Brain microvascular endothelial cell (primary cell): Measurements from ENCODE around the gene MNX1.

Experiments
- DNase-seq: peaks from one replicate; pipeline ENCODE4 v3.0.0-alpha.2; 2020
- H3K27ac ChIP-seq: fragments of 250-450 bp; sonication (Bioruptor Pico); 2 replicates; pipeline ENCODE4 v1.5.1; 2020; ENCODE audit warnings: mild to moderate bottlenecking, moderate library complexity
- H3K27me3 ChIP-seq: fragments of 250-450 bp; sonication (Bioruptor Pico); replicated peaks from 2 replicates; pipeline ENCODE4 v1.5.1; 2020; ENCODE audit warnings: mild to moderate bottlenecking
- H3K36me3 ChIP-seq: fragments of 250-450 bp; sonication (Bioruptor Pico); replicated peaks from 2 replicates; pipeline ENCODE4 v1.5.1; 2020; ENCODE audit warnings: mild to moderate bottlenecking
- H3K4me3 ChIP-seq: 2 replicates; pipeline ENCODE4 v1.5.1; 2011; ENCODE audit warnings: low read depth, mild to moderate bottlenecking, control low read depth, low read length, moderate library complexity
- in situ Hi-C: cut with HindIII; loops from 2 replicates; pipeline ENCODE4 v1.10.0; 2017; ENCODE audit warnings: low sequenced_read_pairs, low pct_ligation_motif_present
- TF ChIP-seq, protein P1 (sequence below): IDR thresholded peaks from 2 replicates; pipeline ENCODE4 v1.5.1; 2011; ENCODE audit warnings: low read depth, mild to moderate bottlenecking, moderate library complexity, low read length, control low read depth, inconsistent platforms; ENCODE audit errors: missing control alignments

MNX1 gene

DNA sequence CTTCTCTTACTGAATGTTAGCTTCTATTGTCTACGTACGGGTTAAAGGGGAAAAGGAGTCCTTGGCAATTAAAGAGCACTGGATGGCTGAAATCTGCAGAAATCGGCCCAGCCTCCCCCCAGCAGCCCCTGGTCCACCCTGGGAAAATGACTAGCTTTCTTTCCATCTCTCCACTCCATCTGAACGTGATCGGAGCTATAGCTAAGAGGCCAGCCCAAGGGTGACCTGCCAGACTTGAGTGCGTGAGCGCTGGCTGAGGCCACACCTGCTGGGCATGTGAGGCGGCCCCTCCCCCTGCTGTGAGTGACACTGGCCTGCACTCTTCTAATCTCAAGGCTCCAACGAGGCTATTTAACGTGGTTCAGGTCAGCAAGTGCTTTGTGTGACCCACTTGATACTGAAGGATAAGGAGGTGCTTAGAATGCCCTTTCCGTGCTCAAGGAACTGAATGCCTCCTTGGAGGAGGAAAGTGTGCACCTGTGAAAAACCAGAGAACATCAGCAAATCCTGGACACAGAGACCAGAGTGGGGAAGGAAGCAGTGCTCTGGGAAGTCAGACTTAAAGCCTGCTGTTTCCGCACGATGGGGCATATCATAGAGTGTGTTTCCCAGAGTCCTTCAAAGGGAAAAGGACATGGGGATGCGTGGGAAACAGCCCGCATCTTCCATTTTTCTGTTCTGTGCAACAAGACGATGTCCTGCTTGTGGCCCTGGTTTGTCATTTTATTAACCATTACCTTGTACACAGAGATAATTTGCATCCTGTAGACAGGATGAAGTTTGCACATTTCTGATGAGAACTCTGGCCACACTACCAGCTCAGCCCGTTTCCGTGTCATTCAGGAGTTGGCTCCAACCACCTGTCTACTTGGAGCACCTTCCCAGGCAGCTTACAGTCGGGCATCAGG lies 12.5 kb upstream of the MNX1 start:
- Histone ChIP-seq H3K36me3 (no peaks in the 10 kb centered on the region), H3K27ac (no peak overlapping the region), H3K27me3 (peaks cover 79% of the 10 kb centered on the region), H3K4me3 (no peak overlapping the region)
- in situ Hi-C loops: no loop called here
- DNase-seq: no peak
- TF ChIP-seq, protein P1, sequence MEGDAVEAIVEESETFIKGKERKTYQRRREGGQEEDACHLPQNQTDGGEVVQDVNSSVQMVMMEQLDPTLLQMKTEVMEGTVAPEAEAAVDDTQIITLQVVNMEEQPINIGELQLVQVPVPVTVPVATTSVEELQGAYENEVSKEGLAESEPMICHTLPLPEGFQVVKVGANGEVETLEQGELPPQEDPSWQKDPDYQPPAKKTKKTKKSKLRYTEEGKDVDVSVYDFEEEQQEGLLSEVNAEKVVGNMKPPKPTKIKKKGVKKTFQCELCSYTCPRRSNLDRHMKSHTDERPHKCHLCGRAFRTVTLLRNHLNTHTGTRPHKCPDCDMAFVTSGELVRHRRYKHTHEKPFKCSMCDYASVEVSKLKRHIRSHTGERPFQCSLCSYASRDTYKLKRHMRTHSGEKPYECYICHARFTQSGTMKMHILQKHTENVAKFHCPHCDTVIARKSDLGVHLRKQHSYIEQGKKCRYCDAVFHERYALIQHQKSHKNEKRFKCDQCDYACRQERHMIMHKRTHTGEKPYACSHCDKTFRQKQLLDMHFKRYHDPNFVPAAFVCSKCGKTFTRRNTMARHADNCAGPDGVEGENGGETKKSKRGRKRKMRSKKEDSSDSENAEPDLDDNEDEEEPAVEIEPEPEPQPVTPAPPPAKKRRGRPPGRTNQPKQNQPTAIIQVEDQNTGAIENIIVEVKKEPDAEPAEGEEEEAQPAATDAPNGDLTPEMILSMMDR: no peak

DNA sequence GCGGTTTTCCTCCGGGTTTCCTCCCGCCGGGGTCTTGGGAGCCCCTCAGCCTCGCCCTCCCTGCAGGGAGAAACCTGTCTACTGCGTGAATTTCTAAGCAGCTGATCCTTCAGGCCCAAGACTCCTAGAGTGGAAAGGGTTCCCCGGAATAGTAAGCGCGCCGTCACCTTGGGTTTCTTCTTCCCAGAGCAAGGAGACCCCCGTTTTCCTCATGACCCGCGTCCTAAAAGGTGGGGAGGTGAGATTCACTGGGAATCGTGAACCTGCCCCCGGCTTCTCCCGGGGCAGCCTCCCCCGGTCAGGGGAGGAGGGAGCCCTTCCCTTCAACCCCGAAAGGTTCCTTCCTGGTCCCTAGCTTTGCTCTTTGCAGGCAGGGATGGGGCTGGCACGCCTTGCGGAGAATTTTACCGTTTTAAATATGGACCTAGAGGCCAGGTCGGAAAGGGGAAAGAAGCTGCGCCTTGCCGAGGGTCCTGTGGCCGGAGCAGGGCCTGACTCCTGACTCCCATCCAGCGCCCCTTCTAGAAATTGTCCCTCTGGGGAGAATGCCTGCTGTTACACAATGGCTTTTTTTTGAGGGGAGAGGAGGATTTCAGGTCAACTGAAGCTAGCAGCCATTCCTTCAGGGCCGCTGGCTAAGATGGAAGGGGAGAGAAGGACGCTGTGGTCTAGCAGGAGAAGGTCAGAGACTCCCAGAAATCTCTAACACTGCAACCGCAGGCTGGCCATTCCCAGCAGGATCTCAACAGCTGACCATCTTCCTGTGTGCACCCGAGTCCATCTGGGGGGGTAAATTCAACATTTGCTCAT lies 11.6 kb upstream of the MNX1 start:
- TF ChIP-seq, protein P1: no peak
- in situ Hi-C loops: no loop called here
- DNase-seq: no peak
- Histone ChIP-seq H3K4me3 (no peak overlapping the region), H3K27me3 (peaks cover 88% of the 10 kb centered on the region), H3K27ac (no peak overlapping the region), H3K36me3 (no peaks in the 10 kb centered on the region)

GRCh38 chr7:157021071-157021870 lies 10.8 kb upstream of the MNX1 start:
- TF ChIP-seq, protein P1: no peak
- Histone ChIP-seq H3K36me3 (no peaks in the 10 kb centered on the region), H3K4me3 (no peak overlapping the region), H3K27ac (no peak overlapping the region), H3K27me3 (peaks cover 96% of the 10 kb centered on the region)
- in situ Hi-C loops: no loop called here
- DNase-seq: no peak

DNA sequence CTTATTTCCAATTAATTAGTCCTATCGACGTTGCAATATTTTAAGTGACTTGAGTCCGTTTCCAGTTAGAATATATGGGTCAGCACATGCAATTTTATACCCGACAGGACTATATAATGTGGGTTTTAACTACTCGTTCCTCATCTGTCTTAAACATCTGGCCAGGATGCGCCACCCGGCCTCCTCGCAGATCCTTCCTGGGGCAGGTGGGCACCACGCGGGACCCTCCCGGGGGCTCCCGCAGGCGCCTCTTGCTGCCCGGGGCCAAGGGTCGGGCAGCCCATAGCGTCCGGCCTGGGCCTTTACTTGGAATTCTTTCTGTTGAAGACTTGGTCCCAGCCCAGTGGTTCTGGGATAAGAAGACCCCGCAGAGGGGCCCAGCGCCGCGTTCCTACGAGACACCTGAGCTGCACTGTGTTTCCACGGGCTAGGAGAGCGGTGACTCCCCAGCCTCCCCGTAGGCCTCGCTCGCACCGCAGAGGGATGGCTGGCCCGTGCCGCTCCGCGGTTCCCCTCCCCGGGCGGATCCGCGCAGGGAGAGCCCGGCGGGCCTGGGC lies 10.1 kb upstream of the MNX1 start:
- H3K27ac ChIP-seq: no peak overlapping the region
- H3K36me3 ChIP-seq: no peaks in the 10 kb centered on the region
- H3K4me3 ChIP-seq: no peak overlapping the region
- TF ChIP-seq, protein P1: no peak
- DNase-seq: no peak
- peaks cover 95% of the 10 kb centered on the region for H3K27me3 ChIP-seq
- in situ Hi-C loops: no loop called here

- DNase-seq: no peak
- TF ChIP-seq, protein P1: no peak
- Histone ChIP-seq H3K27me3 (peaks cover 95% of the 10 kb centered on the region), H3K4me3 (no peak overlapping the region), H3K36me3 (no peaks in the 10 kb centered on the region), H3K27ac (no peak overlapping the region)
- in situ Hi-C loops: no loop called here
Observed at GRCh38 chr7:157019718-157020451, 9.4 kb upstream of the MNX1 start.
